ENCODE results near the gene DET1.
"Not testable (repeated sequence)": the region's sequence is repeated elsewhere in the genome, so short reads cannot be mapped to it uniquely, and the experiment has no call there.

The DET1 gene

GRCh38 chr15:88539441-88539840 lies 7.0 kb downstream of the DET1 start:
- no peak for DNase-seq

GRCh38 chr15:88538972-88539371 lies 7.5 kb downstream of the DET1 start:
- no peak for DNase-seq

DNA sequence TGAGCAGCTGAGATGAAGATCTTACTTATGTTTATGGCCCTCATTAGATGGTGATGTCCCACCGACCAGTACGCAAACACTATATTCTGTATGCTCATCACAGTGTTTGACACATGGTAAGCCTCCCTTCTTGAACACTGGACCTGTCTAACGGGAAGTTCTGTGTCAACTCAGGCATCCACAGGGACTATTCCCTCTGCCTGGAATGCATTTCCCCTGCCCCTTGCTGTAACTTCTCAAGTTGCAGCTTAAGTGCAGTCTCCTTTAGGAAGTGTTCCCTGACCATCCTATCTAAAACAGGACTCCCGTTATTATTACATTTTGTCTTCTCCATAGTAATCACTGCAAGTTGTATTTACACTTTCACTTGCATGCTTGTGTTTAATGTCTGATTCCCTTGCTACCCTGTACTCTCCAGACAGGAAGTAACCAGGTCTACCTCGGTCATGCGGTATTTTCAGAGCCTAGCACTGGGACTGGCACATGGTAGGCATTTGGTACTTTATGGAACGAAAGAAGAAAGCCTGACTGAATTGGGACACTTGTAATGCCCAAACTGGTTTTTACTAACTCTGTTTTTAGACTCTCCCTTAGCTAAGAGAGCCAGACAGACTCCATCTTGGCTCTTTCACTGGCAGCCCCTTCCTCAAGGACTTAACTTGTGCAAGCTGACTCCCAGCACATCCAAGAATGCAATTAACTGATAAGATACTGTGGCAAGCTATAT lies 8.7 kb downstream of the DET1 start:
- DNase-seq, result no peak

GRCh38 chr15:88535607-88536313 lies 10.7 kb downstream of the DET1 start:
- peak; percentile 8 for DNase-seq

GRCh38 chr15:88535100-88535499 lies 11.4 kb downstream of the DET1 start:
- no peak for DNase-seq

GRCh38 chr15:88533376-88533775 lies 13.1 kb downstream of the DET1 start:
- no peak for DNase-seq

DNA sequence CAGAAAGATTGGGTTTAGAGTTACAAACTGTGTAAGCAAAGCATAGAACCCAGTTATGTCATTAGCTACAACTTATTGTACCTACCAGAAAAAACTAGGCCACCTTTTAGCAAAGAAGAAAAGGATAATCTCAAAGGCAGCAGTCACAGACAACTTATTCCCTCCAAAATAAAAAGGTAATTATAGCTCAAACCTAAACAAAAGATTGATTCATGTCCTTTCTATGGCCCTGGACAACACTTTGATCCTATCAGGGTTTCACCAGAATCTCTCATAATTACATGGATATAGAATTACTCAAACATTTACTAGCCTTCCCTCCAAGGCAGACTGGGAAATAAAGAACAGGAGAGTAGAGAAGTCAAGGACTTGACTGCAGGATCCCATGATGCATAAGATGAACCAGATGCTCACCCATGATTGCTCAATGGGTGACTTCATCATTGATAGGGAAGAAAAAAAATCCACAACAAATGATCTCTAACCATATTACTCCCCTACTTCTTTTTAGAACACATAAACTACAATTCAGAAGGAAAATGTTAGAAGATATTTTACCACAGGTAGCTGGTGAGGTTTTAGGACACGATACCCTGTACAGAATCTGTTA lies 17.4 kb downstream of the DET1 start:
- DNase-seq, result no peak

DNA sequence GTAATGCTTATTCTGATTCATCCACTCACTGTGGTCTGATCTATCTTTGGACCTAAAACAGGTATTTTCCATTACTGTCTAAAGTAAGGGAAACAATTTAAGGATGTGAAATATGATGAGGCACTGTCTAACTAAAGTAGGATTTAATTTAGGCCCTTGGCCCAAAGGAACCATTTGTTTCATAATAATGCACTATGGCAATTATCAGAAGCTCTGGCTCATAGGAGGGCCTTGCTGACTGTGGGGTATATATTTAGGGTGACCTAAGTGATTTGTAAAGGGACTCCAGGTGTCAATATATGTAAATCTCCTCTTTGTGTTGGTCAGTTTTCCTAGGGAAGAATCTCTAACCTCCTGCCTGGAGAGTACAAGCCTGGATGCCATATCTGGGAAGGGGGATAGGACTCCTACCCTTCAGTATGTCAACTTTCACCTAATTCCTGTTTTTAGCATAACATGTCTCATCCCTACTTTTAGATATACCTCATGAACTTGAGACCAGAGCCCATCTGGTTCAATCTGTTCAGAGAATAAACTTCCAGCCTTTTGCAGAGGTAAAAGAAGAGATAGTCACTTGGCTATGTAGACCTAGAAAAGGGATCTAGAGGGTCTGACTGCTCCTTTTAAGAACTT lies 20.1 kb downstream of the DET1 start:
- DNase-seq, result no peak

DNA sequence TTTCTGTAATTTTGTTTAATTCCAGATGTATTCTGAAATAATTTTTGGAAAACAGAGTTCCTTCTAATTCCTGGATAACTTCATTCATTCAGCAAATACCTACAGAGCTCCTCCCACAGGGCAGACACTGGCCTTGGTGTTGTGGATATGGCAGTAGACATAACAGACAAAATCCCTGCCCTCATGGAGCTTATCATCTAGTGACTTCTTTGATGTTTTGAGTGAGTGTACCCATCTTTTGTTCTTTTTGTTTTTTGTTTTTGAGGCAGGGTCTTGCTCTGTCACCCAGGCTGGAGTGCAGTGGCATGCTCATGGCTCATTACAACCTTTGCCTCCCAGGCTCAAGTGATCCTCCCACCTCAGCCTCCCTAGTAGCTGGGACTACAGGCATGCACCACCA lies 21.1 kb downstream of the DET1 start:
- DNase-seq, result no peak

GRCh38 chr15:88524094-88524493 lies 22.4 kb downstream of the DET1 start:
- DNase-seq, result not testable (repeated sequence)

DNA sequence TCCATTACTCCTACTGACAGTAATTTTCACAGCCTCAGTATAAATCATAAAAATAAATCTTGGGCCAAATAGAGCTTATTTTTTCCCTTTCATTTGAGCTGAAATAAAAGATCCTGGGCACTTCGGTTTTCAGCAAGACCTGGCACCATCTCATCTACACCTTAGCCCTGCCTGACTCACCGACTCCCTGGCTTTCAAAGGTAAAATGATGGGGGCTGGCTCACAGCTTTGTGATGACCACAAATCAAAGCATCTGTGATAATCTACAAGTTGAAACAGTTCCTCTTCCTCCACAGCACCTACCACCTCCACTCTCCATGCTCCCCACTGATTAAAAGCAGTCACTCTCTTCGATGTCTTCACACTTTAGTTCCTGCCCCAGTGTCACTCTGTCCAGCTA lies 27.6 kb downstream of the DET1 start:
- DNase-seq, result no peak

DNA sequence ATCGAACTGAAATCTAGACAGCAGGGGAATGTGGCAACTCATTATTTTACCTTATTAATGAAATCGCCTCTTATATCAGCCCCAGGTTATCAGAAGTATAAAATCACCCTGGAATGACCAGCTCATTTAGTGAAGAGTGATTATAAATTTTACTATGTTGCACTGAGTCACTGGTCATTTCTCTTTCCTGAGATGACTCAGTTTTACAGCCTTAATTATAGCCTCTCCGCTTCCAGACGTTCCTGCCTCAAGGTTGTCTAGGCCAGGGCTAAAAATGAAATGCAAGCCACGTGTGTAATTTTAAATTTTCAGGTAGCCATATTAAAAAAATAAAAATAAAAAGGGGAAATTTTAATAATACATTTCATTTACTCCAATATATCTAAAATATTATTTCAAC lies 33.3 kb downstream of the DET1 start:
- DNase-seq, result no peak

- DNase-seq, result no peak
These were observed 33.9 kb downstream of the DET1 start for GRCh38 chr15:88512601-88513000.

DNA sequence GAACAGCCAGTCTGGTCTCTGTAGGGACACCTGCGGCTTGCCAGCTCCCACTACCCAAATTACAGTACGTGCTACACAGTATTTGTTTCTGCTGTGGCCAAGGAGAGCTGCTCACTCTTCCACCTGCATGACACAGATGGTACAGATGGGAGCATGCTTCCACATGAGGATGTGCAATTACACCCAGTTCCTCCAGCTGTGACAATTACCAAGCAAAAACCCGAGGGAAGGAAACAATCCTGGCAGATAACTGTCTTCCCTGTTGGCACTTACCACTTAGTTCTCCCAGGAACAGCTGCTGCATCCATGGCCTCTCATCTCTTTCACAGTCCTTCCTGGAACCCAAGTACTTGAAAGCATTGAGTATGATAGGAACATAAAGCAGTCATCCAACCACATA lies 34.4 kb downstream of the DET1 start:
- DNase-seq, result no peak

- no peak for DNase-seq
These were observed 35.3 kb downstream of the DET1 start for GRCh38 chr15:88511161-88511560.

- DNase-seq, result no peak
These were observed 36.5 kb downstream of the DET1 start for GRCh38 chr15:88509964-88510363.

DNA sequence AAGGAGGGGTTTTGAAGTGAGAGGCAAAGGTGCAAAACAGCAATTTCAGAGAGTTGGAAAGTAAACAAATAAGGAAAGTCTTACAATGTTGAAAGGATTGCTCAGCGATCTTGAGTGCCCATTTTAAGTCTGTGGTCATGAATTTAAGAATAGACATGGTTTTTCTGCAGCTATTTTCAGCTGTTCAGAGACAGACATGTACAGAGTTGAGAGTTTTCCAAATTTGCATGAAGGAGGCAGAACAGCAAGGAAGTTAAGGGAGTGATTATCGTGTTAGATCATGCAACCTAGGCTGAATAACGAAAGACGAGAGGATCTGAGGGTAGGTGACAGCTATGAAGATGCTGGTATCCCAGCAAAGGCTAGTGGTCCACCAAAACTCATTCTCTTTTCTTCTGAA lies 37.2 kb downstream of the DET1 start:
- no peak for DNase-seq

DNA sequence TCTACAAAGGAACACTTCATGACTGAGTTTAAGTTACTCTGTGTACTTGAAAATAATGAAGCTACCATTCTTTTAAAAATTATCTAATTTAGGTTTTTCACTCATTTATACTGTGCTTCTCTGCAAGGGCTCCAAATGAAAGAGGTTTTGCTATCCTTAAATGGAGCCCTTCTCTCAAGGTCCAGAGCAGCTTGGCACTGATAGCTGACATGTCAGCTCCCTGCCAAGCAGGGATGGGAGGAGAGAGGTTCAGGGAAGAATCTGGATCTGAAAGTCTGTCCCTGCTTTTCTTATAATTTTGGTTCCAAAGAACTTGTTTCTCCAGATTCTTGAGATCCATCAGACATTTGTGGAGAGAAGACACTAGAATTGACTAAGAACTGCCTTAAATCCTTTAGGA lies 39.9 kb downstream of the DET1 start:
- DNase-seq, result no peak

DNA sequence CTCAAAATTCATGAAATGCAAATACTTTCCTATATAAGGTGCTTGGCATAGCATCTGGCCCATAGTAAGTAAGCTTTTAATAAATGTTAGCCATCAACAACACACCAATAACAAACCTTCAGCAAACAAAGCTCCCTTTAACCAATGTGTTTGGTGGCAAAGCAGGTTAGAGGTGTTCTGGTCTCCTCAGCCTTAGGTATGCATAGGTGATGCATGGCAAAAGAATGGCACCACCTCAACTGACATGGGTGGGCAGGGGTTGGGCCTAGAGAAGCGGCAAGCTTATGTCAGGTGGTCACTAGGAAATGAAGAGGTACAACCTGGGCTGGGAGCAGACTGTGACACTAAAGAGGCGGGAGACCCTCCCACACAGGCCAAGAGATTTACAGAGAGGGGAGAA lies 40.8 kb downstream of the DET1 start:
- DNase-seq, result no peak

DNA sequence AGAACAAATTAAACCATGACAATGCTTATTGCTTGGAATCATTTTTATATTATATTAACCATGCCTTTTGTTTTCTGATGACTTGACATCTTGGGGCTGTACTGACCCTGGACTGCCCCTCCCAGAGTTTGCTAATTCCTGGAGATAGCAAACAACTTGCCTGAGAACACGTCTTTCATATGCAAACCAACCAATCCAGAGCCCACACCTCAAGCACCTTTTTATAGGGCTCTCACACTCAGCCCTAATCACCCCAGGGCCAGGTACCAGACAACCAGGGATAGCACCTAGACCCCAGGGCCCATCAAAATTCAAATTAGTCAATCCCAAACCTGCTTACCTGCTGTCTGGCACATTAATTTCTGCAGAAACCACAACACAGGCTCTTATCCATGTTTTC lies 42.0 kb downstream of the DET1 start:
- DNase-seq, result no peak

- DNase-seq, result no peak
These were observed 47.5 kb downstream of the DET1 start for GRCh38 chr15:88498996-88499395.

DNA sequence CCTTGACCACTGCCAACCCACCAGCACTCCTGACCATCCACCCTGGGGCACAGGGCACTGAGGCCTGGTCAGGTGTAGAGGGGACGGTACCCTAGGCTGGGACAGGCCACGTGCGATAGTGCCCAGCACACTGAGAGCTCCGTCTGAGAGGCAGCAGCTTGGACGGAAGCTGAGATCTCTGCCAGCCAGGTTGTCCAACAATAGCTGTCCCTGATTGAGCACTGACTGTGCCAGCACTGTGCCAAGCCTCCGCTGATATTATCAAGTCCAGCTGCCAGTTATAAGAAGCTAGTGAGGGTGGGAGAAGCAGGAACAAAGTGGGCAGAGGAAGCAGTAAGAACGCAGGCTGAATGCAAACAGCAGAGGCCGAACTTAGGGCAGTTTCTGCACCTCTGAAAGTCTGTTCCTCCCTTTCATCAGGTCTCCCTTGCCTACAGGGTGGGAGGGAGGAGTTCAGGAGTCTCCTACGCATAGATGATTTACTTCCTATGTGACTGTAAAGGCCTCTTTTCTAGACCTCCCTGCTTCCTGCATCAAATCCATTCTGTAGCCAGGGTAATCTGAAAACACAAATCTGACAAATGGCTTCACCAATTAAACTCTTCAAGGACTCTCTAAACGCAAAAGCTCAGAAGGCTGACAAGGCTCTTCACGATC lies 49.2 kb downstream of the DET1 start:
- no peak for DNase-seq

GRCh38 chr15:88493844-88494243 lies 52.6 kb downstream of the DET1 start:
- no peak for DNase-seq
